NCI-H2196 (cell line): Measurements from ENCODE around the gene MCMBP.
"Not testable (repeated sequence)": the region's sequence is repeated elsewhere in the genome, so short reads cannot be mapped to it uniquely, and the experiment has no call there.

Experiments
- DNase-seq: peaks from one replicate; lab custom pipeline; 2025; ENCODE audit not compliant: unreplicated experiment; lab: John Stamatoyannopoulos, UW

The MCMBP gene

DNA sequence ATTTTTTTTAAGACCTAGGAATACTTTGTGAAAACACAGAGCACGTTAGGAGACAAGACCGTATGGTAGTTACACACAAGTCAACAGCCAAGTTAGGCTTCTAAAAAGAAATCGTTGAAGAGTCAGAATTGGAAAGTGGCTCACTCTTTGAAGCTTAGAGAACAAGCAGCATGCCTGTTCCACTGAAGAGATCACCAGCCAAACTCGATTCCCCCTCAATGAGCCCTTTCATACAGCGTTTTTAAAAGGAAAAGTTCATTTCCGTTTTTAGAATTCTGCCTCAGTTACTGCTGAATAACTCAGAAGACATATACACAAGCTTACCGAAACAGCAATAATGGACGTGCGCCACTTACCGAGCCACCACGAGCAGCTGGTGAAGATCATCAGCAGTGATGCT lies 41.0 kb downstream of the MCMBP start:
- no peak for DNase-seq

DNA sequence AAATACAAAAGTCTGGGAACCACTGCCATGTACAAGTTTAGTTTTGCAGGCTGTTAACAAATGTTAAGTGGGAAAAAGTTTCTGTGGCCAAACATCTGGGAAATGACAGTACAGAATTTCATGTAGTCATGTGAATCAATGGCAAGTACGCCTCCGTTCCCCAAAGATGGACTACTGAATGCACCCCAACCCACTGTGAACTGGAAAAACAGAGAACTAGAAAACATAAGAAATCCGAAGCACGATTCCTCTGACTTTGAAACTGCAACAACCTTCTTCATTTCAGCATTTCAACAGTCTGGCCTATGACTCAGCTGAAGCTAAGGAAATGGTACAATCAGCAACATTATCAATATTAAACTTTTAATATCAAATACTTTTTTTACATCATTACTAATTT lies 41.8 kb downstream of the MCMBP start:
- DNase-seq, result no peak

DNA sequence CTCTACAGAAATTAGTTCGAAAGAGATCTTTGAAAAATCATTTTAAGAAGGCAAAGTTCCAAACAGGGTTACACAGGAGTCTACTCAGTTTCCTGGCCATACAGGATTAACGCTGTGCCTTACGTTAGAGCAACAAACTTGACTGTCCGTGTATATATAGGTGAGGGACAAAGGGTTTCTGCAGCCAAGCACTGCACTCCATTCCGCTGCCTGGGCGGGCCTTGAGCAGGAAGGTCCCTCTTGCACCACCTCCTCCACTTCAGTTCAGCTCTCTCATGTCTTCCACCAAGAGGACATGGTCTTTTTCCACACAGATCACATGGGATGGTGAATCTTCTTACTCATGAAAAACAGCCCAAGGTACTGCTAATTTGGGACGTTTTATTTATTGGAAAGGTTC lies 43.2 kb downstream of the MCMBP start:
- DNase-seq, result no peak

DNA sequence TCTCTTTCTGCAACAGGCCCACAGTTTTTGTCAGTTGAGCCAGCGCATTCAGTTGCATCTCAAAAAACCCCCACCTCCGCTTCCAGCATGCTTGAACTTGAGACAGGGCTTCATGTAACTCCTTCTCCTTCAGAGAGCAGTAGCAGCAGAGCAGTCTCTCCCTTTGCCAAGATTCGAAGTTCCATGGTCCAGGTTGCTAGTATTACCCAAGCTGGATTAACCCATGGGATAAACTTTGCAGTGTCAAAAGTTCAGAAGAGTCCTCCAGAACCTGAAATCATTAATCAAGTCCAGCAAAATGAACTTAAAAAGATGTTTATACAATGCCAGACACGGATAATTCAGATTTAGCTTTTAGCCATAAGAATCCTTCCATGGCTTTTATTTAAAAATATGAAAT lies 45.2 kb downstream of the MCMBP start:
- DNase-seq, result no peak

DNA sequence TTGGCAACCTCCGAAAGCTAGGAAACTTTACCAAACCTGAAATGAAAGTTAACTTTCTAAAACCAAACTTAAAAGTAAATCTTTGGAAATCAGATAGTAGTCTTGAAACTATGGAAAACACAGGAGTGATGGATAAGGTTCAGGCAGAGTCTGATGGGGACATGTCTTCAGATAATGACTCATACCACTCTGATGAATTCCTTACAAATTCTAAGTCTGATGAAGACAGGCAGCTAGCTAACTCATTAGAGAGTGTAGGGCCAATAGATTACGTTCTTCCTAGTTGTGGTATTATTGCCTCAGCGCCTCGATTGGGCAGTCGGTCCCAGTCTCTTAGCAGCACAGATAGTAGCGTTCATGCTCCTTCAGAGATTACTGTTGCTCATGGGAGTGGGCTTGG lies 45.9 kb downstream of the MCMBP start:
- no peak for DNase-seq

DNA sequence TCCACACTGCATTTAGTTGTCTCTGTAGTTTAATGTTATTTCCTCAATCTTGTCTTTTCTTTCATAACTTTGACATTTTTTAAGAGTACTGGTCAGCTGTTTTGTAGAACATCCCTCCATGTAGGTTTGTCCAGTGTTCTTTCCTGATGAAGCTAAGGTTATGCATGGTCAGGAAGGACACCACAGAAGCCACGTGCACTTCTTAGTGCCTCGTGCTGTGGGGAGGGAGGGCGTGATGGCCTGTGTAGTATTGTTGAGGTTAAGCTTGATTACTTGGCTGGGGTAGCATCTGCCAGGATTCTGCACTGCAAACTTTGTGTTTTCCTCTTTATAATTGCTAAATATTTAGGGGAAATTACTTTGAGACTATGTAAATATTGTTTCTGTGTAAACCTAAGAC lies 48.3 kb downstream of the MCMBP start:
- no peak for DNase-seq

DNA sequence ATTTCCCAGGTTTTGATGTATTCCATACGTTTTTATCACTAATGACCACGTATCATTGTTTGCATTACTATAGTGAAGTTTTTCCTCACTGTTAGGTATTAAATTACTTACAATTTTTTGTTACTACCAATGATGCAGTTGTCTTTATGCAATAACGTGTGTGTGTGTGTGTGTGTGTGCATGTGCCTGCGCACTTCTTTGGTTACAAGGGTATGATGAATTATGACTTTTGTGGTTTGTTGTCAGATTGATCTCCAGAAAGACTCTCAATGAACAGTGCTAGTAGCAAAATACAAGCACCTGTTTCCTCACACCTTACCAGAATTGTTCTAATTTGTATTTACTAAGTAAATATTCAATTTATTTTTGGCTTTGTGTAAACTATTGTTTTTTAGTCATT lies 51.5 kb downstream of the MCMBP start:
- DNase-seq, result no peak

DNA sequence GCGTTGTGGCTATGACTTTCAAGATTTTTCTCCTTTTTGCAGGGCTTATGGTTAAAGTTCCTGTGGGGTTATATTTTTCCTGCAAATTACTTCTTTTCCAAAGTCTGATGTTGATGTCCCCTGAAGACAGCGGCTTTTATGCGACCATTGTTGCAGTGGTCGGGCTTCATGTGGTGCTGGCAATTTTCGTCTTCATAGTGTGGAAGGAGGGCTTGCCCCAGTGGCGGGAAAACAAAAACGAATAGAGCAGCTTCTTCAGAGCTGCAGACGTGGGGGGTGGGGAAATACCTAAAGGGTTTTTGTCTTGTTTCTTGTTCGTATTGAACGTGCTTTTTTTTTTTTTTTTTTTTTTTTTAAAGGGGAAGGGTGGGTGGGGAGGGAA lies 53.8 kb downstream of the MCMBP start:
- DNase-seq, result no peak

DNA sequence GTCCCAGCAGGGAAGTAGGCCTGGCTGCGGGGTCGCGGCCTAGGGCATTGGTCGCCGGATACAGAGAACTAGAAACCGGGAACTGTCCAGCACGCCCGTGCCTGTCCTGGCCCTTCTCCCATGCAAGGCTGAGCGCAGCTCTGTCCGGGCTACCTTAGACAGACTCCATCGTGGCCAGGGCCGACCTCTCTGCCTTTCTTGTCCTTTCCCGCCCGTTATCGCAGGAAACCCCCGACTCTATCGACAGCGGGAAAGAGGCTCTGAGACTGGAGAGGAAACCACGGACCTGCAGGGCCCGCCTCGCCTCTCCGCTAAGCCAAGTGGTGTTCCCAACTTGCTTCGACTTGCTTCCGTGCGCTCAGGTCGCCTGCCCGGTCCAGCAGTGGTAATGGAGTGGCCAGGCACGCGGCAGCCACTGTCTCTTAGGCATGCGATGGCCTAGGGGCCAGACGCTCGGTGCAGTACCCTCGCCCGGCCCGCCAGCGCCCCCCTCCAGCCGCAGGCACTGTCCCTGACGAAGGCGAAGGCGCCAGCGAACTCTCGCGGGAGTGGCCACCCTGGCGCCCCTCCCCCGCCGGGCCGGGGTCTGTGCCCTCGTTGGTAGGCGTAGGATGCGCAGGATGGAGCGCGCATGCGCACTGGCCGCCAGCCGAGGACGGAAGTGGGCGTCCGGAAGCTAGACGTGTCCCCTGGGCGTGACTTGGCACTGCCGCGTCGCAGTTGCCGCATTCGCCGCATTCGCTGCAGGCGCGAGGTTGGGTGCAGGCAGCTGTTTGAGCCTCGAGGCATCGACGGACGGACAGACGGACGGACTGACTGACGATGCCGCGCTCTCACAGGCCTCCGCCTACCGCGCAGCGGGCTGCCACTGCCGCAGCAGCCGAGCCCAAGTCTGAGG lies 54.4 kb downstream of the MCMBP start:
- DNase-seq, result no peak

DNA sequence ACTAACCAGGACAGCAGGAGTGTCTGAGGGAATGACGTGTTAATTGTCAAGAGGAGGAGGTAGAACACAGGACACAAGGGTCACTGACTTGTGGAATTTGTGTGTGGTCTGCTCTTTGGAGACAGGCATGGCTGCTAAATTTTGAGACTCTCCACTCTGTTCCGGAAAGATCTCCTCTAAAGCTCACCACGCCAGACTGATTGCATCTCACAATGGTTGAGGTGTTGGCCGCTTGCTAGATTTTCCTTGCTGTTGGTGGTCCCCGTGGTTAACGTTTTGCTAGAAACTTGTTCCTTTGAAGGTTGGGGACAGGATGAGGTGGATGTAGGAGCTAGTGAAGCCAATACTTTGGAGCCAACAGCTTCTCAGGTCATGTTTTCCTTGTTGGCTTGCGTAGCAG lies 57.0 kb downstream of the MCMBP start:
- DNase-seq, result no peak

DNA sequence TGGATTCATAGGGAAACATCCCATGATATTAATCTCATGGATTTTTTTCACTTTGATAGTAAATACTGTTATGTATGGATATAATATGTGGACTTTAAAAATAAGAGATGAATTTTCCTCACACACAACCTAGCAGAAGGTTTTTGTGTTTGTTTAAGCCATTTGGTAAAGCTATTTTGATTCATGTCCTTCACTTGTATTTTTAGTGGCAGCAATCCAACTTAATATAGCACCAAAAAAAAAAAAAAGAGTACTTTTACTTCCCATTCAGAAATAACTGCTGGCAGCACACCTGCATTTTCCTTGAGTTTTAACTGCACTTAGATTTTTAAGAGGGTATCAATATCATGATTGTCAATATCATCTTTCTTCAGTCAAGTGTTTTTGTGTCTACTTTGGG lies 60.0 kb downstream of the MCMBP start:
- DNase-seq, result no peak

DNA sequence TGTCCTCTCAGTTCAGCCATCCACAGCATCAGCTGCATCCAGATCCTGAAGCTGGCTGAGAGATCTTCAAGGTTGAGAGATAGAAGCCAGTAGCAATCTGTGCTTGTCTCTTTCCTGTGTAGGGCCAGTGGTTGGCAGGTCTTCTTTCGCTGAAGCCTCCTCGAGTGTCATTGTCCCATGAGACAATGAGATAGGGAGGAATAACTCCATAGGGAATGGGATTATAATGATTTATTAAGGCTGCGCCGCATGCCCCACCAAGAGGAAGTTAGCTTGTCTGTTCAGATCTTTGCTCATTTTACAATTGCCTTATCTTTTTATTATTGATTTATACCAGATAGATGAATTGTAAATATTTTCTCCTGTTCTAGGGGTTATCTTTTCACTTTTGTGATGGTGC lies 61.5 kb downstream of the MCMBP start:
- no peak for DNase-seq

DNA sequence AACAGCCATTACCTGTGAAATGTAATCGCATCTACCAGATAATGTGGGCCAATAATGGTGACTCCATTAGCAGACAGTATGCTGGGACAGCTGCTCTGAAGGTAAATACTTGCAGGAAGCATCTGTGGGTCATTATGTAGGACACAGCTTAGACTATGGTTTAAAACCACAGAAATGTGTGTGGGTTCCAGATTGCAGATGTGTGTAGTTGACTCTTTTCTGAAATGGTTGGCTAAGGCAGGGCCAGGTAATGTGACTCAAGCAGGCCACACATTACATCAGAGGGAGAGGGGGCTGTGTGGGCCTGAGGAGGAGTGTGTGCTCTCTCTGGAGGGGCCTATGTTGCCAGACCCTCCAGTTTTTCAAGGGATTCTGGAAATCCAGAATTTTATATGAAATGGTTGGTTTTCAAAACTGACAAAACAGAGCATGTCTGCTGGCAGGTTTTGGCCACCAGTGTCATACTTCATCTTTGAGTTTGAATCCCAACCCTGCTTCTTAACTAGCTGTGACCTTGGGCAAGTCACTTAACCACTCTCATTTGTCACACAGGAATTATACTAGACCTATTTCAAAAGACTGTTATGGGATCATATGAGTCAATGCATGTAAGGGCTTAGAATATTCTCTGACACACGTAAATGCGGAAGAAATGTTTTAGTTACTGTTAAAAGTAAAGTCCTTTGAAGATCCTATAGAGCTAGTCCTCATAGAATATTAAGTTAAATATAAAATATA lies 64.5 kb downstream of the MCMBP start:
- DNase-seq, result no peak

DNA sequence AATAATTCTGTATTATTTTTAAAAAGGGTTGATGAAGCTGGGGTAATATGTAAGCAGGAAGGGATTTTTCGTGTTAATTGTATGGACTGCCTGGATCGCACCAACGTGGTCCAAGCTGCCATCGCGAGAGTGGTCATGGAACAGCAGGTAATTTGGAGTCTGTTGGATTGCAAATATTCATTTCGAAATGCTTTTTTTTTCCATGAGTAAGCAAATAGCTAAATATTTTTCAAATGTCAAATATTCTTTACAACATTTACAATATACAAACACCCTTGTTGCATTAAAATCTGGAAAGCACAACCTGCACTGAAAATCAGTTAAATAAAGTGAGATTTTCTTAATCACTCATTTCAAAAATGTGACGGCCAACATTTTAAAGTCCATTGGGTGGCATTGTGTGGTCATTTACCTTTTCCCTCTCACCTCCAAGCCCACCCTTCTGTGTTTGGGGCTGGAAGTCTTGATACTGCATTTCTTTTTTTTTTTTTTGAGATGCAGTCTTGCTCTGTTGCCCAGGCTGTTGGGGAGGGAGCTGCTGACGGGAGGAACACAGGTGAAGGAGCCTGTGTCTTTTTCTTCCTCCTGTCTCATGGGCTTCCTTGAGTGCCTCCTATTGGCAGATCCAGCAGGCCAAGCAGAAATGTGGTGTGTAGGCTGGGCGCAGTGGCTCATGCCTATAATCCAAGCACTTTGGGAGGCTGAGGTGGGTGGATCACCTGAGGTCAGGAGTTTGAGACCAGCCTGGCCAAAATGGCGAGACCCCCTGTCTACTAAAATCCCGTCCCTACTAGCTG lies 66.1 kb downstream of the MCMBP start:
- no peak for DNase-seq

DNA sequence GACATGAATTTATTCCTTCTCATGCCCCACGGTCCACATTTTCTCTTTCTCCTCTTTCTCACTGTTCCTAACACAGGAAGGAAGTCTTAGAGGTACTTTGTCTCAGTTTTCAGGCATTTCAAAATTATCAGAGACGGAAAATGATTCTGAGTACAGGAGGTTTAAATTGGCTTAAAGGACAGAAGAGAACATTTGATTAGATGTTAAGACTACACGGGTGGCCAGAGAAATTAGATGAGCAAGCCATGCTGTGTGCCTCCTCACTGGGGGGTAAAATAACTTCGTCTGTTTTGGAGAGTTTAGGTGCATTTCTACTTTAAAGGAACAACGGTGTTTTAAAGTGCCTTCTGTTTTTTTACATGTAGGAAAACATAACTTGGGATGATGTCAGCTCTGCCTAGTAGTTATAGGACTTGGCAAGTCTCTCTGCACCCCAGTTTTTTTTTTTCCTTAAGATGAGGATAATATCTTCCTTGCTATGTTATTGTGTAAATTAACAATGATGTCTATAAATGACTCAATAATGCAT lies 66.9 kb downstream of the MCMBP start:
- DNase-seq, result no peak

DNA sequence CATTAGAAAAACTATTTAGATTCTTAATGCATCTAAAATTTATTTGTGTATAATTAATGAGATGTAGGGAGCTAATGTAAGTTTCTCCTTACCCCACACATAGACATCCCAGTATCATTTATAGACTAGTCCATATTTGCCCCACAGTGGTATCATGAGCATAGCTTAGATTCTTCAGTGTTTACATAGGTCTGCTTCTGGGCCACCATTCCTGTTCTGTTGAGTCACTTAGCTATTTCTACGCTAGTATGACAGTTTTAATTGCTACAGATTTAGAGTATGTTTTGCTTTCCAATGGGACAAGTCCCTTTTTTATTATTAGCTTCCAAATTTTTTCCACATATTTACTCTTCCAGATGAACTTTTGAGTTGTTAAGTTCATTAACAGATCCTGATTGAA lies 69.4 kb downstream of the MCMBP start:
- no peak for DNase-seq

DNA sequence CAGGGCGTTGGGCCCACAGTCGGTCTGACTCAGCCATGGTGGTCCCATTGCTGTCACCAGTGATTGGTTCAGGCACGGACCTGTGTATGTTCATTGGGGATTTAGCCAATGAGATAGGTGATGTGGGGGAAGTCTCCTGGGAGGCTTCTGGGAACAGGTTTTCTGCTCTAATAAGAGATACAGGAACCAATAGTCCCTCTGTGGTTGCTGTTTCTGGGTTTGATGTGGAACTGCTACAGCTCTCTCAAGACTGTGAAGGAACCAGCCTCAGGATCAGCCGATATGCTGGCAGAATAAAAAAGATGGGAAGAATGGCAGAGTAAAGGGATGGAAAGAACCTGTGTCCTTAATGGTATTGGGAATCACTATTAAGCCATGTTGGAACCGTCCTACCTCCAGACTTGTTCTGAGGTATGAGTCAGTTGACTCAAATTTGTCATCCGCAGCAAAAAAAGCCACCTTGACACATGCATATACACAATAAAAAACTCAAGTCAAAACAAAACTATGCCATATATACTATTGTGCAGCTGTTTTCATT lies 70.6 kb downstream of the MCMBP start:
- no peak for DNase-seq

DNA sequence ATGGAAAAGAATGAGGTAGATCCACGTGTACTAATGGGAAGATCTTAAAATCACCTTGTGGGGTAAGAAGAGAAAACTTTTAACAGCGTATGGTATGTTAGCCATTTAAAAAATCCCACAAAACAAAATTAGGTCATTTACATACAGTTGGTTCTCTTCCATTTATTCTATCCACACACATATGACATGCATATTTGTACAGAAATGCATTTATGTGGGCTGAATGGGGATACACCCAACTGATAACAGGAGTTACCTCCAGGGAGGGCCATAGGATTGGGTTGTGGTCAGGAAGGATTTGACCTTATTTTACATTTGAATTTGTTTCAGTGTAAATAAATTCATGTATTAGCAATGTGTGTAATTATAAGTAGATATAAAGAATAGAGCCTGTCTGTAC lies 71.5 kb downstream of the MCMBP start:
- DNase-seq, result no peak

DNA sequence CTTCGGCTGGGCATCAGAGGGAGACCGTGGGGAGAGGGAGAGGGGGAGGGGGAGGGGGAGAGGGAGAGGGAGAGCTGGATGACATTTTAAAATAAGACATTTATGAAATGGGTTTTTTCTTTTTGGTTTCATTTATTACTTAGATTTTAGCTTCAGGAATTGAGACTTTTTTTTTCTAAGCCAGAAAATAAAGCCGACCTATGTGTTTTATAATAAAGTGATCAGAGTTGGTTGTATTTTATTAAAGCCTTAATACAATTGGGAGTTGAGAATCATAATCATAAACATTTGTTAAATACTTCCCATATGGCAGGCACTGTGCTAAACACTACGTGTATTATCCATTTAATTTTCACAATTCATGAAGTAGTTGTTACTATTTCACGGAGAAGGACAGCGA lies 76.6 kb downstream of the MCMBP start:
- DNase-seq, result no peak

DNA sequence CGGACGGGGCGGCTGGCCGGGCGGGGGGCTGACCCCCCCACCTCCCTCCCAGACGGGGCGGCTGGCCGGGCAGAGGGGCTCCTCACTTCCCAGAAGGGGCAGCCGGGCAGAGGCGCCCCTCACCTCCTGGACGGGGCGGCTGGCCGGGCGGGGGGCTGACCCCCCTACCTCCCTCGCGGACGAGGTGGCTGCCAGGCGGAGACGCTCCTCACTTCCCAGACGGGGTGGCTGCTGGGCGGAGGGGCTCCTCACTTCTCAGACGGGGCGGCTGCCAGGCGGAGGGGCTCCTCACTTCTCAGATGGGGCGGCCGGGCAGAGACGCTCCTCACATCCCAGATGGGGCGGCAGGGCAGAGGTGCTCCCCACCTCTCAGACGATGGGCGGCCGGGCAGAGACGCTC lies 77.5 kb downstream of the MCMBP start:
- DNase-seq, result not testable (repeated sequence)

DNA sequence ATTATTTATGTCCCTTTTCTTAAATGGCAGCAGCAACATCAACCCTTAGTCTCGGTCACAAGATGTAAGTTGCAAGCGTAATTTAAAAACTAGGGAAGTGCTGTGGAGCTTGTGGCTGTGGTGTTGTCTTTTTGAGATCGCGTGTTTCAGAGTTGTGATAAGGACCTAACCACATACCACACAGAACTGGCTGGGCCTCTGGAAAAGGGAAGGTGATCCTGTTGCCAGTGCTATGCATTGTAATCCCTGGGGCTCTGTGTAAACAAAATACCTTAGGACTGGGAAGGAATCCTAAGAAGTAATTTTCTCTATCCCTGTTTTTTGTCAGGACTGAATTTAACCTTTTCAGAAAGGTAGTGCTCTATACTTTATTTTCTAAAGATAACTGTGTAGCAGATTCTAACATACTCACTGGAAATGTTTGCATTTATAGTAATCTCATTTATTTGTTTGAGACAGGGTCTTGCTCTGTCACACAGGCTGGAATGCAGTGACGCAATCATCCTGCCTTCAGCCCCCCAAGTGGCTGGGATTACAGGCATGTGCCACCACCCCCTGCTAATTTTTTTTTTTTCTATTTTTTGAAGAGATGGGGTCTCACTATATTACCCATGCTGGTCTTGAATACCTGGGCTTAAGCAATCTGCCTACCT lies 86.4 kb downstream of the MCMBP start:
- DNase-seq, result no peak
